GM21515 (cell line): ENCODE results near the gene RNF149.
"Not testable (repeated sequence)": the region's sequence is repeated elsewhere in the genome, so short reads cannot be mapped to it uniquely, and the experiment has no call there.

Experiments used
- ATAC-seq: cut with Tn5 transposase; IDR thresholded peaks from one replicate; pipeline ENCODE4 v1.9.1; 2021; ENCODE audit not compliant: unreplicated experiment

The RNF149 gene

GRCh38 chr2:101235956-101236355, 72.5 kb downstream of the RNF149 start:
- ATAC-seq, result not testable (repeated sequence)

GRCh38 chr2:101234169-101234938, 74.1 kb downstream of the RNF149 start:
- no peak for ATAC-seq

DNA sequence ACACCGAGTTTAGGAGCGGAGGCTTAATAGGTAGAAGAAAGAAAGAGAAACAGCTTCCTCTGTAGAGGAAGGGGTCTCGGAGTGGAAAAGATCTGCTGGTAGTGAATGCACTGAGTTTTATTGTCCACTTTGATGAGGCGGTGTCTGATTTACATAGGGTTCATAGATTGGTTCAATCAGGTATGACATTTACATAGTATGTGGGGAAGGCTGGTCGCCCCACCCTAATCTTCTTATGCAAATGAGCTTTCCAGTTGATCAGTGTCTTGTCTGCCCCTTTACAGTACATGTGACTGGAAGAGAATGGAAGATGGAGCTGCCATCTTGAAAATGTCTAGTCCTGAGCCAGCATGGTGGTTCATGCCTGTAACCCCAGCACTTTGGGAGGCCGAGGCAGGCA, 75.7 kb downstream of the RNF149 start:
- no peak for ATAC-seq

DNA sequence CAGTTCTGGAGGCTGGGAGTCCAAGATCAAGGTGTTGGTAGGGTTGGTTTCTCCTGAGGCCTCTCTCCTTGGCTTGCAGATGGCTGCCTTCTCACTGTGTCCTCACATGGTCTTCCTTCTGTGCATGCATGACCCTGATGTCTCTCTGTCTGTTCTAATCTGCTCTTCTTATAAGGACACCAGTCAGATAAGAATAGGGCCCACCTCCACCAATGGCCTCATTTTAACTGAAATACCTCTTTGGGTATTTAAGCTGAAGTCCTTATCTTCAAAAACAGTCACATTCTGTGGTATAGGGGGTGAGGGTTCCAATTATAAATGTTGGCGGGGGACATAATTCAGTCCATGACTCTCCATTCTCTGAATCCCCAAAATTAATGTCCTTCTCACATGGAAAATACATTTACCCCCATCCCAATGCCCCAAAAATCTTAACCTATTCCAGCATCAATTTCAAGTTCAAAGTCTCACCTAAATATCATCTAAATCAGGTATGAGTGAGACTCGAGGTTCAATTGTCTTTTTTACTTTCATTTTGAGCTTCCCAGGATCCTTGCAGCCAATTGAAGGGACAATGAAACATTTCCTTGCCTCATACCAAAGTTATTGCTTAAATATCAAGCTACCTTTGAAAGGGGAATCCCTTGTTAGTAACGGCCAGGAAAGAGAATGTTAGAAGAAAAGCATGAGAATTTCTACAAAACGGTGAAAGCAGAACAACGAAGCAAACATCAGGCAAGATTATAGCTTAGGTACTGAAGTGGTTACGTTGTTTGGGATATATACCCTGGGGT, 76.4 kb downstream of the RNF149 start:
- ATAC-seq, result no peak

GRCh38 chr2:101231240-101231639, 77.3 kb downstream of the RNF149 start:
- no peak for ATAC-seq

DNA sequence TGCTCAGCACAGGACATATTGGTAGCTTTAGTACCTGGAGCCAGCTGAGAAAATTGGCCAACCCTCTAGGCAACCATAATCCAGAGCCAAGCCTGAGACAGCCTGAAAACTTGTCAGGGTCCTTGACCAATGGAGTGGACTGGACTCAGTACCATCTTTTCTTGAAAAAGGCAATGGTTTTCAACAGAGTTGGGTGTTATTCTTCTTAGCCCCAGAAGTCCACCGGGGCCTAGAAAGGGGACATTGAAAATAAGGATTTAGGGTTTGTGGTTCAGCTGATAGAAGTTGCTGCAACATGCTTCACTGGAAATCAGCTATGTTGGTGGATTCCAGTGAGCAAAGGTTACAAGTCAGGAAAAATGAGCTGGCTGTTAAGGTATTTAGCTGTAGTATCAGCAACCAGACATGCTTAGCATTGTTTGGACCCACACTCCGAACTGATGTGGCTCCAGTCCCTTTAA, 77.9 kb downstream of the RNF149 start:
- no peak for ATAC-seq
